ENCODE data around the gene WWOX.

GRCh38 chr16:79204486-79204885, 1105.0 kb downstream of the WWOX start:
- TF ChIP-seq CTCF (conservative IDR thresholded peaks at IDR 0.05; ENCODE audit: low read depth, low read length) = no peak
- TF ChIP-seq EZH2 (IDR thresholded peaks at IDR 0.05; ENCODE audit: borderline replicate concordance, low read depth, low read length, poor library complexity, severe bottlenecking) = no peak

Data from A673 (cell line).